ENCODE measurements around the gene HADHA.
"Not testable (repeated sequence)": the region's sequence is repeated elsewhere in the genome, so short reads cannot be mapped to it uniquely, and the experiment has no call there.

Gene HADHA

GRCh38 chr2:26172871-26173775 is 71.3 kb downstream of the HADHA start, which contains the start of gene GAREM2:
TSS of gene GAREM2 (plus strand) at chr2:26173088. CDS start at chr2:26173221, 133 bp downstream.
- no peak for DNase-seq

- no peak for DNase-seq
Observed at GRCh38 chr2:26172189-26172870, 72.1 kb downstream of the HADHA start.

- no peak for DNase-seq
Observed at GRCh38 chr2:26170795-26171194, 73.6 kb downstream of the HADHA start.

DNA sequence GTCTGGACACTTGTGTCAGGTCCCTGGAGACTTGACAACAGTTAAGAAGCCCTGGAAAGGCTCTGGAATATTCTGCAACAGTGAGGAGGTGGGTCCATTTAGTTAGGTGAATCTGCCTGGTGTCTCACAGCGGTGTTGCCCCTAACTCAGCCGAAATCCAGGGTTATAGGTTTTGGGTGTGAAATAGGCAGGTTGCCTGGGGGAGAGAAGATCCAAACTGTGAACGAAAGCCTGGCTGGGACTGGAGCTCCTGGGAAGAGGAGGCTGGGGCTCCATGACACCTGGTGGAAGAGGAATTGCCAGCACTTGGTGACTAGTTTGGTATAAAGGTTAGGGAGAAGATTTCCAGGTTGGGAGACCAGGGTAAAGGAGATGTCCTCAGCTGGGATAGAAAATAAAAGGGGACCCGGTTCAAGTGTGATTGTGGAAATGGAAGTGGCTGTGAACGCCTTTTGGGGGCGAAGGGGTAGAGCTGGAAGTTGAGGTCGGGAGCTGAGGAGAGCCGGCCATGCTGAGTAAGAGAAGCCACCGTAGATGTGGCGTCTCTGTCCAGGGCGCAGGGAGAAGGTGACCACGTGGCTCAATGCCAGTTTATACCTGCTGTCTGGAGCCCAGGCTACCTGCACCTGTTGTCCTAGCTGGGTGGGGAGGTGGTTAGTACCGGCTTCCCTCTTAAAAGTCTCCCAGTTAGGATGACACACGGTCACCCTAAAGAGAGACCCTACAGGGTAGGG is 74.6 kb downstream of the HADHA start:
- DNase-seq, result no peak

- DNase-seq, result no peak
Observed at GRCh38 chr2:26169226-26169625, 75.2 kb downstream of the HADHA start.

GRCh38 chr2:26168785-26169184 is 75.6 kb downstream of the HADHA start:
- DNase-seq, result no peak

DNA sequence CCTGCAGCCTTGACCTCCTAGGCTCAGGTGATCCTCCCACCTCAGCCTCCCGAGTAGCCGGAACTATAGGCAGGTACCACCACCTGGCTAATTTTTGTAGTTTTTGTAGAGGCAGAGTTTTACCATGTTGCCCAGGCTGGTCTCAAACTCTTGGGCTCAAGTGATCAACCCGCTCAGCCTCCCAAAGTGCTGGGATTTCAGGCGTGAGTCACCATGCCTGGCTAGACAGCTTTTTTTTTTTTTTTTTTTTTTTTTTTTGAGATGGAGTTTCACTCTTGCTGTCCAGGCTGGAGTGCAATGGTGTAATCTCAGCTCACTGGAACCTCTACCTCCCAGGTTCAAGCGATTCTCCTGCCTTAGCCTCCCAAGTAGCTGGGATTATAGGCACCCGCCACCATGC is 77.9 kb downstream of the HADHA start:
- DNase-seq, result not testable (repeated sequence)

DNA sequence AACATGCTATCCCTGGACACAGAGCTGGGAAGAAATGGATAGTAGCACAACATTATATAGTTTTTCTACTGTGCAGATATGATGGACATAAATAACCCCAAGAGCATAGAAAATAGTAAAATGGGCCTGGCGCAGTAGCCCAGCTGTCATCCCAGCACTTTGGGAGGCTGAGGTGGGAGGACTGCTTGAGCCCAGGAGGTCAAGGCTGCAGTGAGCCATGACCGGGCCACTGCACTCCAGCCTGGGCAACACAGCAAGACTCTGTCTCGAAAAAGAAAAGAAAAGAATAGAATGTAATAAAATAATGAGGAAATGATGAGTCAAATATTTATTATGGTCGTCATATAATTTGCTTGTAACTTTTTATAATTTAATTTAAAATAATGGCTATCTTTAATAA is 79.0 kb downstream of the HADHA start:
- no peak for DNase-seq

DNA sequence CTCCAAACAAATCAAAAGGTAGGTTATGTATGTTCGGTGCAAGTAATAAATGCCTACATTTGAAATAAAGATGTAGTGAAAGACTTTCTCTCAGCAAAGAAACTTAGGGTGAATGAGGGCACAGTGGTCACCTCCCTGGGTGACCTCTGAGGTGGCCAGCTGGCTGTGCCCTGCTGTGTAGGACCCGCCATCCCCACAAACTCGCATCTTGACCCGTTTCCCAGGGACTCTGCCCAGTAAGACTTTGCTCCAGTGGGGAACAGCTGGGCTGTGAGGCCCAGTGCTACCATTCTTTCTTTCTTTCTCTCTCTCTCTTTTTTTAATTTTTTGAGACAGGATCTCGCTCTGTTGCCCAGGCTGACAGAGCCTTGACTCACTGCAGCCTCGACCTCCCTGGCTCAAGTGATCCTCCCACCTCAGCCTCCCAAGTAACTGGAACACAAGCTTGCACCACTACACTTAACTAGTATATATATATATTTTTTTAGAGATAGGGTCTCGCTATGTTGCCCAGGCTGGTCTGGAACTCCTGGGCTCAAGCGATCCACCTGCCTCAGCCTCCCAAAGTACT is 79.7 kb downstream of the HADHA start:
- no peak for DNase-seq

GRCh38 chr2:26164231-26164630 is 80.2 kb downstream of the HADHA start:
- DNase-seq, result no peak

- DNase-seq, result no peak
Observed at GRCh38 chr2:26162963-26163362, 81.5 kb downstream of the HADHA start.

GRCh38 chr2:26161926-26162325 is 82.5 kb downstream of the HADHA start:
- no peak for DNase-seq

- no peak for DNase-seq
Observed at GRCh38 chr2:26157580-26157979, 86.9 kb downstream of the HADHA start.

DNA sequence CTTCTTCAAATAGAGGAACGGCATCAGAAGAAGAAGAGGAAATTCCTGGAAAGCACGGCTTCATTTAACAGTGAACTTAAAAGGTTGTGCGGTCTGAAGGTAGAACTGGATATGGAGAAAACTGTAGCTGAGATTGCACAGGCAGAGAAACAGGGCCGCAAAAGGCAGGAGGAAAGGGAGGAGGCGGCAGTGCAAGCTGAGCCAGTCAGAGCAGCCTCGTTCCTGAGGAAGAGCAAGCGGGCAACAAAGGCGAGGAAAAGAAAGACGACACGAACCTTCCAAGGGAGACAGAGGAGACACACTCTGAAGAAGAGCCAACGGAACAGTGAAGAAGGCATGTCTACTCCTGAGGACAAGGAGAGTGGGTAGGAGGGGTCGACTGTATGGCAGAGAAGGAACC is 94.2 kb downstream of the HADHA start:
- DNase-seq, result no peak

DNA sequence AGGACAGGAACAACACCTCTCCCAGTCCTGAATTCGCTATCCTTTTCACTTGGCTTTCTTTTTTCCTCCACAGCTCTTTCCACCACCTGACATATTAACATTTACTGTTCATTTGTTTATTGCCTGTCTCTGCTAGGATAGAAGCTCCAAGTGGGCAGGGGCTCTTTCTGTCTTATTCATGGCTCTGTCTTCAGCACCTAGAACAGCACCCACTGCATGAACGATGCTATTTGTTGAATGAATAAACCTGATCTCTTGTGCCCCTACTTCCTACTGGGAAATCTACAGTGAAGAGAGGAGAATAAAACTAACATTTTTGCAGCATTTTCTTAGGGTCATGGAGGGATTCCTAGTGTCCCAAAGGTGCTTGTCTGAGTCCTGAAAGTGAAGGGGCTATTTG is 95.9 kb downstream of the HADHA start:
- DNase-seq, result no peak

DNA sequence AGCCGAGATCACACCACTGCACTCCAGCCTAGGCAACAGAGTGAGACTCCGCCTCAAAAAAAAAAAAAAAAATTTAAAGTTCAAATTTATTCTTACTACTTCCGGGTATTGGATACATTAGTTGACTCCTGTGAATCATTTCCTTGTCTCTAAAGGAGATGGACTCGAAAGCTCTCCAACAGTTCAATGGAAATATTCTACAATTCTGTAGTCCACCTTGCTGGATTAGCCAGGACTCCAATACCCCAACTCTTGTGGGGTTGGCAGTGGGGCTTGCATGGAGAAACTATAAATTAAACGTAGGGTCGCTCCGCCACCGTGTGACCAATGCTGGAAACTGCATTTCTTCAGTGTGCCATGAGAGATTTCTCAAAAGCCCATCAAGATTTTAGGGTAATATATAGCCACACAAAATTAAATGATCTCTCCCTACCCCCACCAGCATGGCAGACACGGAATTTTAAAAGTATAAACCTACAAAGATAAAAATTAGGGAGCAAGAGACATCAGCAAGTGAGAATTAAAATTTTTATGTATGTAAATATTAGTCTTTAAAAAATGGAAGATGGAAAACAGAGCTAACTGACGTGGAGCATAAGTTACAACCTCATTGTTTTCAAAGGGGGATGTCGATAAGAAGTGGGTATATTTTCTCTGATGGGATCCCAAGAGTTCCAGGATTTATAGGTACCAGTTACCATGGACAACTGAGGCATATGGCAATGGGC is 99.3 kb downstream of the HADHA start:
- DNase-seq, result peak; percentile 58

DNA sequence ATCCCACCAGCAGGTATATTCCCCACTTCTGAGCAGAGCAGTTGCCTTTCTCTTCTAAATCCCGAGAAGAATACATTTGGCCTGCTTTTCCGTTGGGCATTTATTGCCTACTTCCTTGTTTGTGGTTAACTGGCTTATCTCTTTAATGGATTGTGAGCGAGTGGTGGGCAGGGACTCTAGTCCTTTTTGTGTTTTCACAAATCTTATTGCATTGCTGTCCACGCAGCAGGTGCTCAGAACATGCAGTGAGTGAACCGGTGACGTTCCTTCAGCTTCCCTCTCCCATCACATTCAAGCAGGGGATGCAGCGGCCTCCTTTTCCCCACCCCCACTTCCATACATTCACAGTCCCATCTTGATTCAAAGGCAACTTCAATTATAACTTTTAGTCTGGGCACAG is 100.4 kb downstream of the HADHA start:
- DNase-seq, result no peak

- DNase-seq, result no peak
Observed at GRCh38 chr2:26141145-26141769, 103.2 kb downstream of the HADHA start.
